Ovary (tissue), 9 donors: ENCODE measurements around the gene SERPINF2. TPM values are rescaled to one million over a fixed set of nuclear protein-coding genes. Genes with fewer than 3 reads are reported as not detected.

Experiments
- DNase-seq, 5 donors: peaks; one replicate each; pipeline ENCODE4 v3.0.0-alpha.2; 2019 to 2020
- H3K27ac ChIP-seq, 2 donors: fragments of 200-600 bp; one replicate each; pipeline versions ENCODE4 v1.5.1 to v1.8.0; 2019 to 2022
- H3K27me3 ChIP-seq: fragments of 200-600 bp; one replicate; pipeline ENCODE4 v1.8.0; 2022
- H3K36me3 ChIP-seq: fragments of 200-600 bp; sonication (generic); one replicate; pipeline ENCODE4 v1.5.1; 2019
- H3K4me1 ChIP-seq: one replicate; pipeline ENCODE4 v1.8.1; 2013; ENCODE audit warnings: mild to moderate bottlenecking, moderate library complexity; ENCODE audit not compliant: insufficient read depth
- H3K4me3 ChIP-seq: fragments of 200-600 bp; sonication (generic); one replicate; pipeline ENCODE4 v1.5.1; 2017
- H3K9me3 ChIP-seq, 2 donors: fragments of 200-600 bp in 1 of 2; sonication (generic) in 1 of 2; one replicate each; pipeline versions ENCODE4 v1.5.1 to v1.8.1; 2013 to 2019; ENCODE audit warnings: mild to moderate bottlenecking in 1 of 2, moderate library complexity in 1 of 2
- EP300 ChIP-seq: sonication (generic); formaldehyde crosslinking; IDR thresholded peaks from one replicate; pipeline ENCODE4 v1.6.1; 2017; ENCODE audit warnings: antibody characterized with exemption
- POLR2A ChIP-seq: fragments of 450-650 bp; IDR thresholded peaks from one replicate; pipeline ENCODE4 v1.6.1; 2017; ENCODE audit warnings: antibody characterized with exemption, mild to moderate bottlenecking, moderate library complexity
- WGBS, 3 donors: extraction: QIAGEN DNeasy Blood & Tissue Kit in 1 of 3; methylation state at CpG; one replicate each; pipeline versions ENCODE4 v1.1.5 to v1.1.7; 2013 to 2017; 5-methylcytosine and 5-hydroxymethylcytosine counted together
- intact Hi-C, 4 donors: fragments of 100-400 bp; cut with DNase I; formaldehyde crosslinking; loops; one replicate each; pipeline versions ENCODE4 v1.11.0 to v1.15.1; 2022 to 2023
- polyA plus RNA-seq, 2 donors: library from polyadenylated mRNA; stranded (reverse); fragments of 200-250 nt in 1 of 2; fragments of 350-450 nt in 1 of 2; fragmentation: Illumina TruSeq in 1 of 2; extraction: RNeasy Lipid Tissue Mini Kit (QIAGEN cat#74804) in 1 of 2; gene quantifications; one replicate each; pipeline ENCODE4 v1.2.3, GENCODE V29; 2013 to 2014
- total RNA-seq, 7 donors: library from RNA; depleted of rRNA in 2 of 7; stranded (reverse); fragments of >200 nt in 2 of 7; fragmentation: NEBNext Ultra II Directional in 3 of 7; extraction: Animal tissue kit (Norgen Biotek cat#: 25700) in 3 of 7; gene quantifications; one replicate each; pipeline versions ENCODE4 v1.1.0 to v1.2.4, GENCODE V29; 2016 to 2023
- TF ChIP-seq, protein P1 (sequence below), 3 donors: fragments of 450-650 bp in 2 of 3; fragments of 200-600 bp in 1 of 3; IDR thresholded peaks; one replicate each; pipeline versions ENCODE4 v1.5.1 to v1.8.0; 2016 to 2022; ENCODE audit warnings: antibody characterized with exemption in 3 of 3, mild to moderate bottlenecking in 1 of 3
- donor health status: DM: no; HTN: no; CAD: no; lungs with moderate emphysema.
- donor health status: DM: no; HTN: no; CAD: no.
- donor health status: Bipolar disorder and iron deficiency.
- donor health status: DM: yes; HTN: yes; CAD: no.
- donor health status: DM: no; HTN: no; CAD: no.
- donor health status: DM: yes; HTN: yes; CAD: no.

The SERPINF2 gene
- total and polyA plus RNA-seq, 9 donors: 1.7 to 45.2 (median 4.5) TPM

DNA sequence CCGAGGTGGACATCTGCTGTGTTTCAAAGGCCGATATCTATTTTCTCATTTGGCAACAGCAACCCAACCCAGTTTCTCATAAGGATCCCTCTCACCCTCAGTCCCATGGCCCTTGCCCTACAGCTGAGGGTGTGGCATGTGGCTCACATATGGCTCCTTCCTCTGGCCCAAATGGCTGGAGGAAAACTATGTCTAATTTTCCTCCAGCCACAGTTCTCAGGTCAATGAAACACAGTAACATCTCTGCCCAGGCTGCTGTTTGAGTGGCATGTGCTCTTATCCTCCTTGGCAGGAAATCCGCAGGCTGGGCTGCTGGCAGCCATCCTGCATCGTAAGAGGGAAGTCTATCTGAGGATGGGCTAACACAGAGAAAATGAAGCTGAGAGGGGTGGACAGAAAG, 43.3 kb downstream of the SERPINF2 start:
- no peaks in the 10 kb centered on the region for H3K27me3 ChIP-seq
- TF ChIP-seq EP300: no peak
- TF ChIP-seq, protein P1, sequence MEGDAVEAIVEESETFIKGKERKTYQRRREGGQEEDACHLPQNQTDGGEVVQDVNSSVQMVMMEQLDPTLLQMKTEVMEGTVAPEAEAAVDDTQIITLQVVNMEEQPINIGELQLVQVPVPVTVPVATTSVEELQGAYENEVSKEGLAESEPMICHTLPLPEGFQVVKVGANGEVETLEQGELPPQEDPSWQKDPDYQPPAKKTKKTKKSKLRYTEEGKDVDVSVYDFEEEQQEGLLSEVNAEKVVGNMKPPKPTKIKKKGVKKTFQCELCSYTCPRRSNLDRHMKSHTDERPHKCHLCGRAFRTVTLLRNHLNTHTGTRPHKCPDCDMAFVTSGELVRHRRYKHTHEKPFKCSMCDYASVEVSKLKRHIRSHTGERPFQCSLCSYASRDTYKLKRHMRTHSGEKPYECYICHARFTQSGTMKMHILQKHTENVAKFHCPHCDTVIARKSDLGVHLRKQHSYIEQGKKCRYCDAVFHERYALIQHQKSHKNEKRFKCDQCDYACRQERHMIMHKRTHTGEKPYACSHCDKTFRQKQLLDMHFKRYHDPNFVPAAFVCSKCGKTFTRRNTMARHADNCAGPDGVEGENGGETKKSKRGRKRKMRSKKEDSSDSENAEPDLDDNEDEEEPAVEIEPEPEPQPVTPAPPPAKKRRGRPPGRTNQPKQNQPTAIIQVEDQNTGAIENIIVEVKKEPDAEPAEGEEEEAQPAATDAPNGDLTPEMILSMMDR (IDR thresholded peaks at IDR 0.05): no peak
- no peak for TF ChIP-seq POLR2A
- peaks cover 25% of the 10 kb centered on the region for H3K4me1 ChIP-seq
- intact Hi-C loops: loop anchor here in 1 of 4 donors (10.0 kb wide), 1 partner anchor 141 kb away; the partner anchor contains the start of genes RILP and SCARF1
- no peaks in the 10 kb centered on the region for H3K9me3 ChIP-seq
- H3K4me3 ChIP-seq: no peak overlapping the region
- WGBS, 3 donors: 35 to 65% (median 44%) methylated on average over 4 of the region's 4 CpGs
- peak in 2 of 5 donors; percentile 23 to 44 for DNase-seq
- peak overlapping the region; percentile 39 to 84 for H3K27ac ChIP-seq
- no peaks in the 10 kb centered on the region for H3K36me3 ChIP-seq

DNA sequence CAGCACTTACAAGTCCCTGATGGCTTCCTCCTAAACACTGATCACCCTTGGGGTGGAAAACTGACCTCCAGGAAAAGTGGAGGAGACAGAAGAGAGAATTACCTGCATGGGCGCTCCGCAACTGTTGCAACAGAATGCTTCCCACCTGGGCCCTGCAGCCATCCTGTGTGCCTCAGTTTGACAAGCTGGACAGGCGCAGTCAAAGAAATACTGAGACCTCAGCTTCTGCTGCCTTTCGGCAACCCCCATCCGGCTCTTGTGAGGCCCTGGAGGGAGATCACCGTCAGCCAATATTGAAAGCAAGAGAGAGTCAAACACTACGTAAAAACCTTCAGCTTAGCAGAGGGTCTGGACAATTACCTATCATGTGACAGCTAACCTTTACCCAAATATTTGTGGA, 44.0 kb downstream of the SERPINF2 start:
- H3K27me3 ChIP-seq: no peaks in the 10 kb centered on the region
- H3K4me3 ChIP-seq: no peak overlapping the region
- WGBS, 3 donors: 55 to 81% (median 62%) methylated on average over 7 of the region's 7 CpGs
- peak in 2 of 5 donors; percentile 31 to 47 for DNase-seq
- intact Hi-C loops: loop anchor here in 1 of 4 donors (10.0 kb wide), 1 partner anchor 142 kb away; the partner anchor contains the start of genes RILP and SCARF1
- no peaks in the 10 kb centered on the region for H3K36me3 ChIP-seq
- H3K27ac ChIP-seq: peak overlapping the region; percentile 39 to 84
- H3K9me3 ChIP-seq: no peaks in the 10 kb centered on the region
- peaks cover 20% of the 10 kb centered on the region for H3K4me1 ChIP-seq
- no peak for TF ChIP-seq POLR2A
- no peak for TF ChIP-seq EP300
- TF ChIP-seq, protein P1 (IDR thresholded peaks at IDR 0.05): no peak

DNA sequence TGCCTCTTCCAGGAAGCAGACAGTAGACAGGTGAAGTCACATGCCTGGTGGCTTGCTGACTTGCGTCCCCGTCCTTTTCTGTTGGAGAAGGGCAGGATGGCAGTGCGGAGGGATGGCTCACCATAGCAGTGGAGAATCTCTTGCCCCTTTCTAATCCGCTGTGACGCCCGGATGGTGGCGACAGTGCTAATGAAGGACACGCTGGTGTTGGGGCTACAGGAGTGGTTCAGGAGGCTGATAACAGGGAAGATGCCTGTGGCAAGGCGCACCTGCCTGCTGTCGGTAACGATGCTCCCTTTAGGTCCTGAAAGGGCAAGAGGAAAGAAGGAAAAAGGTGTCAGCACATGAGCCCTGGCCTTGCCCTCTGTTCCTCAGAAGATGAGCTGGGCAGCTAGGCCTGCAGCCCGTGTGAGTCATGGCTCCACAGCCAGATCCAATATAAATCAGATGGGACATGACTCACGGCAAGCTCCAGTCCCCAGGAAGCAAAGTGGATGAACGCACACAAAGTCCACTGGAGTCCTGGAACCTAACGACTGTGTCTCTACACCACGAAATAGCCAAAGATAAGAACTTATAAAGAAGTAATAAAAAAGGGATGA, 44.7 kb downstream of the SERPINF2 start:
- Histone ChIP-seq H3K4me3 (no peak overlapping the region), H3K36me3 (no peaks in the 10 kb centered on the region), H3K4me1 (peaks cover 15% of the 10 kb centered on the region), H3K27me3 (no peaks in the 10 kb centered on the region), H3K9me3 (no peaks in the 10 kb centered on the region), H3K27ac (peak overlapping the region; percentile 39 to 84)
- intact Hi-C loops: loop anchor here in 1 of 4 donors (10.0 kb wide), 1 partner anchor 143 kb away; the partner anchor contains the start of genes RILP and SCARF1
- DNase-seq: peak; percentile 66 to 85 (median 77)
- 49 to 58% (median 52%) methylated on average over 16 of the region's 16 CpGs for WGBS, 3 donors
- TF ChIP-seq POLR2A (no peak), EP300 (no peak)
- TF ChIP-seq, protein P1 (IDR thresholded peaks at IDR 0.05): no peak

DNA sequence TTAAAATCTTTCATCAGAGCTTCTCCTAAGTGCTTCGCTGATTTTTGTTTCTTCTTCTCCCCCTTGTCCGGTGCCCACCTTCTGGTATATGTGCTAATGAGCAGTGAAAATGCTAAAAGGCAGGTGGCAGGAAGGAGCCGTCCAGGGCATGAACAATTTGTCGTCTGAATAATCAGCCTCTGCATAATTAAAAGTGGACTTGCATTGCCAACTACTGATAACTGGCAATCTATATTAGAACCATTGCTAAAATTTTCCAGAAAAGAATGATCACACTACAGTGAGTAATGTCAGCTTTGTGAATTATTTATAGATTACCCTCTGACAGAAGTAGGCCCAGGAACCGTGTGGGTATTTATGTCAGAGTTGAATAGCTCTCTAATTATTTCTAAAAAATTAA, 47.3 kb downstream of the SERPINF2 start:
- Histone ChIP-seq H3K27me3 (no peaks in the 10 kb centered on the region), H3K36me3 (no peaks in the 10 kb centered on the region), H3K9me3 (no peaks in the 10 kb centered on the region), H3K4me1 (peaks cover 5% of the 10 kb centered on the region), H3K27ac (no peak overlapping the region), H3K4me3 (no peak overlapping the region)
- TF ChIP-seq, protein P1 (IDR thresholded peaks at IDR 0.05): no peak
- TF ChIP-seq EP300: no peak
- TF ChIP-seq POLR2A: no peak
- intact Hi-C loops: loop anchor here in 1 of 4 donors (10.0 kb wide), 1 partner anchor 145 kb away; the partner anchor contains the start of genes RILP and SCARF1
- DNase-seq: no peak
- WGBS, 3 donors: 70 to 76% (median 71%) methylated on average over 5 of the region's 5 CpGs
